NT2/D1 (cell line): ENCODE data around the gene OVOL3.

Experiments used
- SUZ12 ChIP-seq: IDR thresholded peaks from 2 replicates; pipeline ENCODE4 v1.6.1; 2011; ENCODE audit not compliant: insufficient read length, insufficient read depth; ENCODE audit errors: extremely low read depth
- ZNF274 ChIP-seq: IDR thresholded peaks from 2 replicates; pipeline ENCODE4 v1.6.1; 2011; ENCODE audit warnings: mild to moderate bottlenecking, low read depth, low read length

DNA sequence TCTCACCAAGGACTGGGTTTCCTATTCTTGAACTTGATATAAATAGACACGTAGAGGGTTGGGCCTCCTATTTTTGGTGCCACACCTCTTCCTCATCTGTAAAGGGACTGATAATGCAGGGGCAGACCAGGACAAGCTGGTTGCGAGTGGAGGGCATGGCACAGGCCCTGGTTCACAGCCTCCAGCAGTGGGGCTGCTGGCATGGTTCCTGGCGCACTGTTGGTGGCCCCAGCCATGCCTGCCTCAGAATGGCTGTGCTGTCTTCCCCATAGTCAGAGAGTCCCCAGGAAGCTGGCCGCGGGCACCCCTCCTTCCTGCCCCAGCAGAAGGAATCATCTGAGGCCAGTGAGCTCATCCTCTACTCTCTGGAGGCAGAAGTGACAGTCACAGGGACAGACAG lies 10.5 kb upstream of the OVOL3 start:
- TF ChIP-seq ZNF274 (no peak), SUZ12 (no peak)
